OCI-LY7 (cell line): ENCODE measurements around the gene RPLP2. TPM values are rescaled to one million over a fixed set of nuclear protein-coding genes. Genes with fewer than 3 reads are reported as not detected.

Source experiments
- BruUV-seq: library from RNA; stranded (reverse); fragments of 400-500 nt; replicated peaks from 2 replicates; lab custom pipeline; 2021; lab: Mats Ljungman, UMichigan
- CTCF ChIA-PET: fragments of 300-600 bp; sonication (Branson Sonifier 250); formaldehyde crosslinking; loops from one replicate; lab custom pipeline; 2022; ENCODE audit warnings: antibody characterized with exemption; ENCODE audit not compliant: unreplicated experiment; lab: Charles Lee
- POLR2A ChIA-PET: fragments of 300-600 bp; sonication (Branson Sonifier 250); formaldehyde crosslinking; loops from one replicate; lab custom pipeline; 2022; ENCODE audit warnings: antibody characterized with exemption; lab: Charles Lee
- DNase-seq: peaks from one replicate; pipeline ENCODE4 v3.0.0-alpha.2; 2015; ENCODE audit warnings: low spot score
- H2AFZ ChIP-seq: fragments of 200-600 bp; sonication (generic), shearing (Covaris generic); 2 replicates; pipeline ENCODE4 v1.6.1; 2014; ENCODE audit warnings: mild to moderate bottlenecking, antibody characterized with exemption, low read length, moderate library complexity
- H3K27ac ChIP-seq: fragments of 200-600 bp; sonication (generic); 2 replicates; pipeline ENCODE4 v1.5.1; 2014; ENCODE audit warnings: mixed run types, low read depth, mild to moderate bottlenecking, moderate library complexity, low read length, inconsistent platforms; ENCODE audit not compliant: poor library complexity, severe bottlenecking
- H3K36me3 ChIP-seq: fragments of 200-600 bp; sonication (generic); 2 replicates; pipeline ENCODE4 v1.6.1; 2014; ENCODE audit warnings: mild to moderate bottlenecking, antibody characterized with exemption, low read length, moderate library complexity, mixed read lengths; ENCODE audit not compliant: insufficient read depth
- H3K4me1 ChIP-seq: fragments of 200-600 bp; sonication (generic); 2 replicates; pipeline ENCODE4 v1.5.1; 2014; ENCODE audit warnings: mild to moderate bottlenecking, low read length; ENCODE audit not compliant: insufficient read depth, poor library complexity, severe bottlenecking
- H3K4me2 ChIP-seq: fragments of 200-600 bp; sonication (generic); 2 replicates; pipeline ENCODE4 v1.6.1; 2014; ENCODE audit warnings: mild to moderate bottlenecking, low read length
- H3K4me3 ChIP-seq: fragments of 200-600 bp; sonication (generic); 2 replicates; pipeline ENCODE4 v1.5.1; 2014; ENCODE audit warnings: mild to moderate bottlenecking, low read depth, low read length; ENCODE audit not compliant: poor library complexity, severe bottlenecking
- H3K79me2 ChIP-seq: fragments of 200-600 bp; sonication (generic); 2 replicates; pipeline ENCODE4 v1.6.1; 2016; ENCODE audit warnings: low read depth, mild to moderate bottlenecking, low read length, moderate library complexity, mixed read lengths; ENCODE audit not compliant: insufficient read depth
- H3K9me2 ChIP-seq: fragments of 200-600 bp; sonication (generic); 2 replicates; pipeline ENCODE4 v1.6.1; 2016; ENCODE audit warnings: mild to moderate bottlenecking, low read length, mixed read lengths; ENCODE audit not compliant: insufficient read depth
- H3K9me3 ChIP-seq: fragments of 200-600 bp; sonication (generic); 2 replicates; pipeline ENCODE4 v1.6.1; 2014; ENCODE audit warnings: mild to moderate bottlenecking, mixed run types, low read length, mixed read lengths
- H4K20me1 ChIP-seq: fragments of 200-600 bp; sonication (generic); 2 replicates; pipeline ENCODE4 v1.6.1; 2014; ENCODE audit warnings: mild to moderate bottlenecking, antibody characterized with exemption, low read length, moderate library complexity, mixed read lengths; ENCODE audit not compliant: insufficient read depth
- CTCF ChIP-seq: fragments of 200-600 bp; sonication (generic); conservative IDR thresholded peaks from 2 replicates; pipeline ENCODE4 v1.5.1; 2014; ENCODE audit warnings: mild to moderate bottlenecking, antibody characterized with exemption, low read length, moderate library complexity, mixed read lengths
- EZH2phosphoT487 ChIP-seq: fragments of 200-600 bp; sonication (generic); IDR thresholded peaks from 2 replicates; pipeline ENCODE4 v1.6.1; 2018; ENCODE audit warnings: low read depth, borderline replicate concordance, mild to moderate bottlenecking, mixed run types, antibody characterized with exemption, low read length, moderate library complexity, mixed read lengths
- intact Hi-C: fragments of 100-400 bp; cut with micrococcal nuclease; formaldehyde crosslinking; loops from one replicate; pipeline ENCODE4 v1.10.0; 2022; ENCODE audit not compliant: unreplicated experiment
- total RNA-seq, 2 experiments: library from RNA; depleted of rRNA in 1 of 2; stranded (reverse); fragments of >200 nt in 1 of 2; shearing (Covaris generic) in 1 of 2; gene quantifications; 2 replicates each; pipeline ENCODE4 v1.2.3, GENCODE V29; 2014 to 2022

The RPLP2 gene
- total RNA-seq, 2 experiments from 2014 or later: 1,564 to 3,147 TPM

GRCh38 chr11:789943-790342 lies 19.8 kb upstream of the RPLP2 start, which contains the start of gene CEND1:
Gene CEND1, minus strand, starts transcription at chr11:790090. Its CDS starts 1,514 bp downstream, at chr11:788576.
- BruUV-seq: no TSS peak
- H3K4me1 ChIP-seq: peaks cover 32% of the 10 kb centered on the region
- DNase-seq: peak; percentile 79
- H3K79me2 ChIP-seq: peaks cover 13% of the 10 kb centered on the region
- intact Hi-C loops: no loop called here
- H3K36me3 ChIP-seq: peaks cover 30% of the 10 kb centered on the region; the same call in 1 of the 2 replicates
- H3K27ac ChIP-seq: peak within 1 kb of the TSS; percentile 56
- H3K9me3 ChIP-seq: no peaks in the 10 kb centered on the region
- ChIA-PET CTCF (no interaction called here), POLR2A (interaction anchor here (0.6 to 1.6 kb wide), 3 partner anchors 12 to 83 kb away, joined by 3 to 4 read pairs (median 3); no protein-coding TSS in a partner anchor)
- TF ChIP-seq CTCF: no peak
- TF ChIP-seq EZH2phosphoT487: no peak
- H3K9me2 ChIP-seq: no peaks in the 10 kb centered on the region
- no peak within 1 kb of the TSS for H2AFZ ChIP-seq
- no peaks in the 10 kb centered on the region for H4K20me1 ChIP-seq
- H3K4me2 ChIP-seq: peak within 1 kb of the TSS; percentile 69
- H3K4me3 ChIP-seq: peak within 1 kb of the TSS; percentile 81

- no peak for DNase-seq
- no peak overlapping the region for H2AFZ ChIP-seq
- no peak for TF ChIP-seq EZH2phosphoT487
- TF ChIP-seq CTCF: no peak
- ChIA-PET CTCF (no interaction called here), POLR2A (no interaction called here)
- H4K20me1 ChIP-seq: no peaks in the 10 kb centered on the region
- no peaks in the 10 kb centered on the region for H3K9me3 ChIP-seq
- H3K79me2 ChIP-seq: peaks cover 13% of the 10 kb centered on the region
- peak overlapping the region; percentile 51 for H3K4me2 ChIP-seq
- H3K9me2 ChIP-seq: no peaks in the 10 kb centered on the region
- intact Hi-C loops: no loop called here
- no peak overlapping the region for H3K4me3 ChIP-seq
- H3K4me1 ChIP-seq: peaks cover 35% of the 10 kb centered on the region
- BruUV-seq: no TSS peak
- peak overlapping the region; percentile 19 for H3K27ac ChIP-seq
- peaks cover 30% of the 10 kb centered on the region; the same call in 1 of the 2 replicates for H3K36me3 ChIP-seq
These were observed 18.8 kb upstream of the RPLP2 start for GRCh38 chr11:790721-791564.
